HepG2 (cell line): ENCODE measurements around the gene ATG4B. TPM values are rescaled to one million over a fixed set of nuclear protein-coding genes. Genes with fewer than 3 reads are reported as not detected.

Experiments
- ARID2 ChIP-seq: sonication (generic); formaldehyde crosslinking; IDR thresholded peaks from 2 replicates; pipeline ENCODE4 v1.8.1; 2022; ENCODE audit warnings: mild to moderate bottlenecking, missing genetic modification reagents, borderline replicate concordance
- CBX1 ChIP-seq: IDR thresholded peaks from one replicate; pipeline ENCODE4 v1.6.1; 2016; ENCODE audit warnings: antibody characterized with exemption, low read depth
- ELF1 ChIP-seq: sonication (generic); formaldehyde crosslinking; IDR thresholded peaks from 2 replicates; pipeline ENCODE4 v1.4.0; 2020; ENCODE audit warnings: missing genetic modification reagents
- FOXM1 ChIP-seq: sonication (generic); formaldehyde crosslinking; IDR thresholded peaks from 2 replicates; pipeline ENCODE4 v1.5.0; 2020; ENCODE audit warnings: missing genetic modification reagents
- GTF3A ChIP-seq: sonication (generic); formaldehyde crosslinking; conservative IDR thresholded peaks from 2 replicates; pipeline ENCODE4 v1.4.0; 2020; ENCODE audit warnings: mild to moderate bottlenecking, missing genetic modification reagents
- HMGXB4 ChIP-seq, 2 experiments: sonication (generic) in 1 of 2; formaldehyde crosslinking in 1 of 2; IDR thresholded peaks; 2 replicates each; pipeline versions ENCODE4 v1.4.0 to v1.6.1; 2018 to 2020; ENCODE audit warnings: missing genetic modification reagents in 2 of 2, borderline replicate concordance in 1 of 2, low read depth in 1 of 2, mild to moderate bottlenecking in 1 of 2, missing biosample characterization in 1 of 2
- NR2F2 ChIP-seq: IDR thresholded peaks from 2 replicates; pipeline ENCODE4 v1.6.1; 2012; ENCODE audit warnings: low read depth, inconsistent platforms, borderline replicate concordance
- REXO4 ChIP-seq: sonication (generic); formaldehyde crosslinking; IDR thresholded peaks from 2 replicates; pipeline ENCODE4 v1.8.0; 2022; ENCODE audit warnings: missing genetic modification reagents, mild to moderate bottlenecking, borderline replicate concordance
- SMARCC2 ChIP-seq: fragments of 450-650 bp; IDR thresholded peaks from 2 replicates; pipeline ENCODE4 v1.6.1; 2017; ENCODE audit warnings: antibody characterized with exemption, mild to moderate bottlenecking
- SMYD3 ChIP-seq: sonication (generic); formaldehyde crosslinking; IDR thresholded peaks from 2 replicates; pipeline ENCODE4 v1.8.1; 2023; ENCODE audit warnings: mild to moderate bottlenecking, missing genetic modification reagents
- TFDP2 ChIP-seq: sonication (generic); formaldehyde crosslinking; IDR thresholded peaks from 2 replicates; pipeline ENCODE4 v1.4.0; 2020; ENCODE audit warnings: missing genetic modification reagents
- TRAFD1 ChIP-seq: sonication (generic); formaldehyde crosslinking; IDR thresholded peaks from 2 replicates; pipeline ENCODE4 v1.5.1; 2020; ENCODE audit warnings: missing genetic modification reagents, mild to moderate bottlenecking, borderline replicate concordance
- ZBTB37 ChIP-seq: sonication (generic); formaldehyde crosslinking; IDR thresholded peaks from 2 replicates; pipeline ENCODE4 v1.4.0; 2020; ENCODE audit warnings: mild to moderate bottlenecking, missing genetic modification reagents
- ZBTB4 ChIP-seq: sonication (generic); formaldehyde crosslinking; IDR thresholded peaks from 2 replicates; pipeline ENCODE4 v1.4.0; 2020; ENCODE audit warnings: missing genetic modification reagents, mild to moderate bottlenecking, borderline replicate concordance
- ZFP90 ChIP-seq: sonication (generic); formaldehyde crosslinking; IDR thresholded peaks from 2 replicates; pipeline ENCODE4 v1.8.0; 2022; ENCODE audit warnings: missing genetic modification reagents, mild to moderate bottlenecking, inconsistent platforms, borderline replicate concordance
- ZNF124 ChIP-seq: sonication (generic); formaldehyde crosslinking; IDR thresholded peaks from 2 replicates; pipeline ENCODE4 v1.4.0; 2020; ENCODE audit warnings: missing genetic modification reagents
- ZNF616 ChIP-seq: sonication (generic); formaldehyde crosslinking; IDR thresholded peaks from 2 replicates; pipeline ENCODE4 v1.5.0; 2020; ENCODE audit warnings: low read depth, mild to moderate bottlenecking, missing genetic modification reagents
- ZNF652 ChIP-seq: IDR thresholded peaks from 2 replicates; pipeline ENCODE4 v1.6.1; 2016; ENCODE audit warnings: low read depth, borderline replicate concordance
- ZNF709 ChIP-seq: sonication (generic); formaldehyde crosslinking; IDR thresholded peaks from 2 replicates; pipeline ENCODE4 v1.5.0; 2020; ENCODE audit warnings: mild to moderate bottlenecking, missing genetic modification reagents
- polyA plus RNA-seq, 8 experiments: library from polyadenylated mRNA; depleted of rRNA in 3 of 8; stranded (reverse) in 7 of 8; unstranded in 1 of 8; fragments of >200 nt; fragmentation: Illumina TruSeq in 4 of 8; extraction: Trizol in 4 of 8; gene quantifications; 2 replicates each; pipeline versions ENCODE4 v1.2.1 to v1.2.3, GENCODE V29; 2011 to 2016; ENCODE audit warnings: low read depth in 4 of 8, missing spikeins in 1 of 8, mixed read lengths in 1 of 8; ENCODE audit not compliant: insufficient read depth in 1 of 8
- total RNA-seq, 5 experiments: library from RNA; depleted of rRNA; stranded (reverse); fragments of >200 nt; fragmentation: Illumina TruSeq; extraction: Trizol; gene quantifications; 2 replicates each; pipeline ENCODE4 v1.2.3, GENCODE V29; 2016; ENCODE audit warnings: low read depth in 1 of 5

ATG4B gene
- total and polyA plus RNA-seq, 2 of the 13 experiments (the other 11 are each of a cell fraction or from before 2014, with no cell fraction given): 95.5 to 239 TPM

GRCh38 chr2:241659150-241659739 lies 21.8 kb downstream of the ATG4B start (continued):
- TF ChIP-seq ARID2 (CRISPR knock-in tag): no peak
- no peak for TF ChIP-seq SMARCC2
- peak; percentile 35; the same call in 1 of the 2 replicates for TF ChIP-seq TFDP2 (CRISPR knock-in tag)
- no peak for TF ChIP-seq GTF3A (CRISPR knock-in tag)
- 0 out of 2 replicates have a peak, but pooled peaks have one; percentile 65 for TF ChIP-seq TRAFD1 (CRISPR knock-in tag)
- TF ChIP-seq ZNF709: no peak
- TF ChIP-seq ELF1 (CRISPR knock-in tag): peak; percentile 33; the same call in 1 of the 2 replicates
- no peak for TF ChIP-seq FOXM1 (CRISPR knock-in tag)
- no peak for TF ChIP-seq SMYD3 (CRISPR knock-in tag)
- no peak for TF ChIP-seq REXO4 (CRISPR knock-in tag)
- TF ChIP-seq HMGXB4 (CRISPR knock-in tag; IDR thresholded peaks at IDR 0.05; ENCODE audit: borderline replicate concordance in 1 of 2, low read depth in 1 of 2): peak; percentile 46 to 72; a peak in 1 of 4 replicates
- no peak for TF ChIP-seq ZBTB37 (CRISPR knock-in tag)
- peak; percentile 85; the same call in 1 of the 2 replicates for TF ChIP-seq ZBTB4
- no peak for TF ChIP-seq ZNF124 (CRISPR knock-in tag)
- TF ChIP-seq CBX1: no peak
- no peak for TF ChIP-seq ZFP90 (CRISPR knock-in tag)
- no peak for TF ChIP-seq ZNF652
- TF ChIP-seq NR2F2: no peak; the same call in 1 of the 2 replicates
- no peak for TF ChIP-seq ZNF616
